Measurements from ENCODE around the gene GLYATL1. TPM values are rescaled to one million over a fixed set of nuclear protein-coding genes. Genes with fewer than 3 reads are reported as not detected.

The GLYATL1 gene
- total RNA-seq, 1 experiment from 2014 or later: 5.4 TPM

- ChIA-PET CTCF (interaction anchor here (0.5 to 8.2 kb wide), 40 partner anchors 9 to 544 kb away, joined by 3 to 161 read pairs (median 4); partner anchors contain the start of genes CNTF and DTX4), POLR2A (no interaction called here)
- peak overlapping the region; percentile 42; the same call in 1 of the 2 replicates for H3K27ac Mint-ChIP-seq
- peaks cover 45% of the 10 kb centered on the region for H3K4me1 Mint-ChIP-seq
- H3K9me3 Mint-ChIP-seq: no peaks in the 10 kb centered on the region
- peak overlapping the region; percentile 62 for H3K4me3 Mint-ChIP-seq
- peaks cover 48% of the 10 kb centered on the region for H3K27me3 Mint-ChIP-seq (ENCODE audit: low read depth)
- DNase-seq (ENCODE audit: low spot score) (peak; percentile 96), ATAC-seq (peak; percentile 77)
- no peaks in the 10 kb centered on the region for H3K36me3 Mint-ChIP-seq
- TF ChIP-seq GRHL2 (CRISPR knock-in tag; IDR thresholded peaks at IDR 0.05; ENCODE audit: insufficient replicate concordance, severe bottlenecking): no peak
- TF ChIP-seq ZBTB43 (CRISPR knock-in tag; IDR thresholded peaks at IDR 0.05): no peak
- TF ChIP-seq NFYB (CRISPR knock-in tag; conservative IDR thresholded peaks at IDR 0.05; ENCODE audit: low read depth): peak; percentile 49
- TF ChIP-seq HMGA2 (CRISPR knock-in tag; IDR thresholded peaks at IDR 0.05): no peak
- TF ChIP-seq RELA (CRISPR knock-in tag; IDR thresholded peaks at IDR 0.05; ENCODE audit: borderline replicate concordance): no peak
- TF ChIP-seq CTCF (IDR thresholded peaks at IDR 0.05): peak; percentile 59; the same call in 1 of the 2 replicates
- TF ChIP-seq CDX4 (CRISPR knock-in tag; IDR thresholded peaks at IDR 0.05; ENCODE audit: borderline replicate concordance): no peak
- TF ChIP-seq AR (CRISPR knock-in tag; IDR thresholded peaks at IDR 0.05): no peak
- TF ChIP-seq PRRX2 (CRISPR knock-in tag; IDR thresholded peaks at IDR 0.05): no peak
- no peak for TF ChIP-seq NR2C2 (CRISPR knock-in tag; IDR thresholded peaks at IDR 0.05)
- TF ChIP-seq FOXP1 (CRISPR knock-in tag; IDR thresholded peaks at IDR 0.05; ENCODE audit: borderline replicate concordance): no peak
- TF ChIP-seq, protein P1, sequence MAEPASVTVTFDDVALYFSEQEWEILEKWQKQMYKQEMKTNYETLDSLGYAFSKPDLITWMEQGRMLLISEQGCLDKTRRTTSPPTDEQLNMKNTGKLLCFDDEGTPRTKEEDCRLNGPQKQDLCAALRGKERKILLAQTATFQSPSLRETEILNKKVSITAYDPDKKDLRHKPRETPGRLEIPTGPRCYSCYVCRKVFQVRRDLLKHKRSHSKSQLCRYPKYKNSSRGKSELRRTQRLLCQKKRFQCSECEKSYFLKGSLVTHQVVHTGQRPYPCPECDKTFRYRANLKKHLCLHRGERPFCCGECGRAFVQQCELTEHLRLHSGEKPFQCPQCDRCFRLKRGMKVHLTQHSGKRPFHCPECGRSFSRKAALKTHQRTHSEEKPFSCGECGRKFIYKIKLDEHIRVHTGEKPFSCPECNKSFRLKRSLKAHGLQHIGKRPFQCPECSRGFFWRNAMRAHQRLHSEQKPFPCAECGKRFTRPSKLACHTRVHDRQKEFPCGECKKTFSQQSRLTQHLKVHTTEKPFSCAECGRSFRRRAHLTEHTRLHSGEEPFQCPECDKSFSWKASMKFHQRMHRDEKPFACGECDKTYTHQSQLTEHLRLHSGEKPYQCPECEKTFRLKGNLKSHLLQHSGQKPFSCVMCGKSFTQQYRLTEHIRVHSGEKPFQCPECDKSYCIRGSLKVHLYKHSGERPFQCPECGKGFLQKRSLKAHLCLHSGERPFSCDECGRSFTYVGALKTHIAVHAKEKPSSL (CRISPR knock-in tag; conservative IDR thresholded peaks at IDR 0.05): no peak
- TF ChIP-seq, protein P2, sequence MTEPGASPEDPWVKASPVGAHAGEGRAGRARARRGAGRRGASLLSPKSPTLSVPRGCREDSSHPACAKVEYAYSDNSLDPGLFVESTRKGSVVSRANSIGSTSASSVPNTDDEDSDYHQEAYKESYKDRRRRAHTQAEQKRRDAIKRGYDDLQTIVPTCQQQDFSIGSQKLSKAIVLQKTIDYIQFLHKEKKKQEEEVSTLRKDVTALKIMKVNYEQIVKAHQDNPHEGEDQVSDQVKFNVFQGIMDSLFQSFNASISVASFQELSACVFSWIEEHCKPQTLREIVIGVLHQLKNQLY (CRISPR knock-in tag; IDR thresholded peaks at IDR 0.05): no peak
- TF ChIP-seq ZNF263 (CRISPR knock-in tag; IDR thresholded peaks at IDR 0.05; ENCODE audit: low read depth): no peak
- TF ChIP-seq ZNF138 (CRISPR knock-in tag; conservative IDR thresholded peaks at IDR 0.05): no peak
- TF ChIP-seq, protein P3, sequence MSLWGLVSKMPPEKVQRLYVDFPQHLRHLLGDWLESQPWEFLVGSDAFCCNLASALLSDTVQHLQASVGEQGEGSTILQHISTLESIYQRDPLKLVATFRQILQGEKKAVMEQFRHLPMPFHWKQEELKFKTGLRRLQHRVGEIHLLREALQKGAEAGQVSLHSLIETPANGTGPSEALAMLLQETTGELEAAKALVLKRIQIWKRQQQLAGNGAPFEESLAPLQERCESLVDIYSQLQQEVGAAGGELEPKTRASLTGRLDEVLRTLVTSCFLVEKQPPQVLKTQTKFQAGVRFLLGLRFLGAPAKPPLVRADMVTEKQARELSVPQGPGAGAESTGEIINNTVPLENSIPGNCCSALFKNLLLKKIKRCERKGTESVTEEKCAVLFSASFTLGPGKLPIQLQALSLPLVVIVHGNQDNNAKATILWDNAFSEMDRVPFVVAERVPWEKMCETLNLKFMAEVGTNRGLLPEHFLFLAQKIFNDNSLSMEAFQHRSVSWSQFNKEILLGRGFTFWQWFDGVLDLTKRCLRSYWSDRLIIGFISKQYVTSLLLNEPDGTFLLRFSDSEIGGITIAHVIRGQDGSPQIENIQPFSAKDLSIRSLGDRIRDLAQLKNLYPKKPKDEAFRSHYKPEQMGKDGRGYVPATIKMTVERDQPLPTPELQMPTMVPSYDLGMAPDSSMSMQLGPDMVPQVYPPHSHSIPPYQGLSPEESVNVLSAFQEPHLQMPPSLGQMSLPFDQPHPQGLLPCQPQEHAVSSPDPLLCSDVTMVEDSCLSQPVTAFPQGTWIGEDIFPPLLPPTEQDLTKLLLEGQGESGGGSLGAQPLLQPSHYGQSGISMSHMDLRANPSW (CRISPR knock-in tag; conservative IDR thresholded peaks at IDR 0.05; ENCODE audit: low read depth): no peak
- no peak for TF ChIP-seq ESRRA (CRISPR knock-in tag; IDR thresholded peaks at IDR 0.05; ENCODE audit: borderline replicate concordance)
- no peak for TF ChIP-seq IRF1 (CRISPR knock-in tag; IDR thresholded peaks at IDR 0.05)
- TF ChIP-seq, protein P4, sequence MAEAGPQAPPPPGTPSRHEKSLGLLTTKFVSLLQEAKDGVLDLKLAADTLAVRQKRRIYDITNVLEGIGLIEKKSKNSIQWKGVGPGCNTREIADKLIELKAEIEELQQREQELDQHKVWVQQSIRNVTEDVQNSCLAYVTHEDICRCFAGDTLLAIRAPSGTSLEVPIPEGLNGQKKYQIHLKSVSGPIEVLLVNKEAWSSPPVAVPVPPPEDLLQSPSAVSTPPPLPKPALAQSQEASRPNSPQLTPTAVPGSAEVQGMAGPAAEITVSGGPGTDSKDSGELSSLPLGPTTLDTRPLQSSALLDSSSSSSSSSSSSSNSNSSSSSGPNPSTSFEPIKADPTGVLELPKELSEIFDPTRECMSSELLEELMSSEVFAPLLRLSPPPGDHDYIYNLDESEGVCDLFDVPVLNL (CRISPR knock-in tag; IDR thresholded peaks at IDR 0.05; ENCODE audit: borderline replicate concordance, low read depth): no peak
- no peak for TF ChIP-seq IRF2 (CRISPR knock-in tag; IDR thresholded peaks at IDR 0.05; ENCODE audit: borderline replicate concordance, low read depth)
- no peak for TF ChIP-seq CREB1 (CRISPR knock-in tag; IDR thresholded peaks at IDR 0.05)
Observed at GRCh38 chr11:58900479-58901420, 38.5 kb upstream of the GLYATL1 start.
